Peyer's patch (tissue), 4 donors: ENCODE measurements around the gene NET1. TPM values are rescaled to one million over a fixed set of nuclear protein-coding genes. Genes with fewer than 3 reads are reported as not detected.

Source experiments
- DNase-seq, 3 donors: peaks; one replicate each; pipeline ENCODE4 v3.0.0-alpha.2; 2017 to 2019
- H3K27ac ChIP-seq, 4 donors: fragments of 200-600 bp; sonication (generic); one replicate each; pipeline ENCODE4 v1.5.1; 2016 to 2019
- H3K27me3 ChIP-seq, 2 donors: fragments of 200-600 bp; sonication (generic); one replicate each; pipeline ENCODE4 v1.5.1; 2019
- H3K36me3 ChIP-seq, 3 donors: fragments of 200-600 bp; sonication (generic); one replicate each; pipeline ENCODE4 v1.5.1; 2016 to 2019
- H3K4me1 ChIP-seq, 4 donors: fragments of 200-600 bp; sonication (generic); one replicate each; pipeline ENCODE4 v1.5.1; 2016 to 2019
- H3K4me3 ChIP-seq, 4 donors: fragments of 200-600 bp; sonication (generic); 1 replicate in 3 of 4; 2 replicates in 1 of 4; pipeline ENCODE4 v1.5.1; 2016 to 2019; ENCODE audit warnings: mild to moderate bottlenecking in 1 of 4
- H3K9me3 ChIP-seq, 4 donors: fragments of 200-600 bp; sonication (generic); one replicate each; pipeline ENCODE4 v1.5.1; 2016 to 2019; ENCODE audit warnings: mild to moderate bottlenecking in 1 of 4
- CTCF ChIP-seq, 6 experiments: fragments of 450-650 bp in 4 of 6; fragments of 200-600 bp in 2 of 6; sonication (generic) in 1 of 6; IDR thresholded peaks; one replicate each; pipeline ENCODE4 v1.5.1; 2017 to 2019; ENCODE audit warnings: antibody characterized with exemption in 6 of 6, mild to moderate bottlenecking in 3 of 6, moderate library complexity in 1 of 6
- POLR2A ChIP-seq, 2 donors: fragments of 450-650 bp; IDR thresholded peaks; one replicate each; pipeline ENCODE4 v1.5.1; 2017; ENCODE audit warnings: antibody characterized with exemption in 2 of 2, mild to moderate bottlenecking in 2 of 2, moderate library complexity in 2 of 2
- total RNA-seq, 4 donors: library from RNA; depleted of rRNA; stranded (reverse); fragments of >200 nt; gene quantifications; one replicate each; pipeline ENCODE4 v1.1.0, GENCODE V29; 2016

NET1 gene
- total RNA-seq, 4 donors from 2014 or later = 85.0 to 155 (median 122) TPM

GRCh38 chr10:5381187-5381586 is 31.2 kb upstream of the NET1 start:
- Histone ChIP-seq H3K36me3 (no peaks in the 10 kb centered on the region), H3K9me3 (no peaks in the 10 kb centered on the region), H3K27me3 (no peaks in the 10 kb centered on the region), H3K27ac (no peak overlapping the region), H3K4me1 (no peaks in the 10 kb centered on the region), H3K4me3 (no peak overlapping the region)
- no peak for DNase-seq
- TF ChIP-seq POLR2A (IDR thresholded peaks at IDR 0.05) (no peak), CTCF (IDR thresholded peaks at IDR 0.05) (no peak)

DNA sequence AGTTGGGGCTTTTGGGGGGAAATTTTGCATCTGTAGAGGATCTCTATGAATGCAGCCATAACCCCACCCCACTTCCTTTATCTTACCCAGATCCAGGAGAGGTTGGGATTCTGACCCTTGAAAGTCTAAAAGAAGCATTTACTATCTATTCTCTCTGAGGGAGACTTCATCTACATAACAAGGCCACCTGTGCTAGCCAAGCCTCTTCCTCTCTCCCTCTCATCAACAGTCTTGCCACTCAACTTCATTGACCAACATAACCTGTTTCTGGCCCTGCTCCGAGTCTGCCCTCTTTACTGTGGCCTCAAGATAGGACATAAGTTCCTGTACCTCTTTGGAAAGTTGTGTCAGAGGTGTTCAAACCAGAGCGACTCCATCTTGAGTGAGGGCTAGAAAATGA is 27.1 kb upstream of the NET1 start:
- no peaks in the 10 kb centered on the region for H3K9me3 ChIP-seq
- H3K36me3 ChIP-seq = peaks cover 0 to 6% (median 0%) of the 10 kb centered on the region in 3 donors
- H3K27ac ChIP-seq = no peak overlapping the region
- DNase-seq = no peak
- no peaks in the 10 kb centered on the region for H3K4me1 ChIP-seq
- H3K4me3 ChIP-seq = no peak overlapping the region
- no peaks in the 10 kb centered on the region for H3K27me3 ChIP-seq
- no peak for TF ChIP-seq POLR2A (IDR thresholded peaks at IDR 0.05)
- TF ChIP-seq CTCF (IDR thresholded peaks at IDR 0.05) = no peak

- H3K4me1 ChIP-seq = no peaks in the 10 kb centered on the region
- no peak overlapping the region for H3K4me3 ChIP-seq
- H3K27me3 ChIP-seq = no peaks in the 10 kb centered on the region
- no peak overlapping the region for H3K27ac ChIP-seq
- peaks cover 0 to 7% (median 0%) of the 10 kb centered on the region in 4 donors for H3K9me3 ChIP-seq
- DNase-seq = no peak
- peaks cover 0 to 6% (median 0%) of the 10 kb centered on the region in 3 donors for H3K36me3 ChIP-seq
- TF ChIP-seq POLR2A (IDR thresholded peaks at IDR 0.05) = no peak
- TF ChIP-seq CTCF (IDR thresholded peaks at IDR 0.05) = no peak
Measured at GRCh38 chr10:5387169-5387568, 25.2 kb upstream of the NET1 start.

DNA sequence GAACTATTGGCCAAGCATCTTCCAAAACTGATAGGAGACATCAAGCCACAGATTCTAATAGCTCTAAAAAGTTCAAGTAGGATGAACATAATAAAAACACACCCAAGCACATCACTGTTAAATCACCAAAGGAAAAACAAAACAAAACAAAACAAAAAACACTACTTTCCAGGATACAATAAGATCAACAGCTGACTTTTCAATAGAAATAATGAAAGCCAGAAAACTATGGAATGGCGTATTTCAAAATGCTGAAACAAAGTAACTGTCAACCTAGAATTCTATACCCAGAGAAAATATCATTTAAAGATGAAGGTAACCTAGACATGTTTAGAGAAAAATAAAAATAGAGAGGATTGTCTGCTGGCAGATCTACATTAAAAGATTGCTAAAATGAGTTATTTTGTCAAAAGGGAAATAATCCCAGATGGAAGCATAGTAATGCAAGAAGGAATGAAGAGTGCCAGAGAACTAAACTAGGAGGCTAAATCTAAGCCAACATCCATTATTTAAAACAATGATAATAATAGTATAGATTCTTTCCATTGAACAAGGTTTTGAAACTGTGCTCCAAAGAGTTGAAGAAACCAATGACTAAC is 21.7 kb upstream of the NET1 start:
- no peak overlapping the region for H3K27ac ChIP-seq
- H3K4me3 ChIP-seq = no peak overlapping the region
- H3K4me1 ChIP-seq = no peaks in the 10 kb centered on the region
- peaks cover 0 to 23% (median 0%) of the 10 kb centered on the region in 3 donors for H3K36me3 ChIP-seq
- DNase-seq = no peak
- H3K27me3 ChIP-seq = no peaks in the 10 kb centered on the region
- peaks cover 0 to 7% (median 0%) of the 10 kb centered on the region in 4 donors for H3K9me3 ChIP-seq
- TF ChIP-seq POLR2A (IDR thresholded peaks at IDR 0.05) (no peak), CTCF (IDR thresholded peaks at IDR 0.05) (no peak)

GRCh38 chr10:5391790-5392189 is 20.6 kb upstream of the NET1 start:
- no peaks in the 10 kb centered on the region for H3K4me1 ChIP-seq
- no peak overlapping the region for H3K27ac ChIP-seq
- no peak for DNase-seq
- peaks cover 0 to 7% (median 0%) of the 10 kb centered on the region in 4 donors for H3K9me3 ChIP-seq
- TF ChIP-seq CTCF (IDR thresholded peaks at IDR 0.05) (no peak), POLR2A (IDR thresholded peaks at IDR 0.05) (no peak)
- H3K27me3 ChIP-seq = no peaks in the 10 kb centered on the region
- H3K36me3 ChIP-seq = peaks cover 0 to 23% (median 0%) of the 10 kb centered on the region in 3 donors
- H3K4me3 ChIP-seq = no peak overlapping the region
